G401 (cell line): ENCODE measurements around the gene MUC5B. TPM values are rescaled to one million over a fixed set of nuclear protein-coding genes. Genes with fewer than 3 reads are reported as not detected.
A peak's percentile ranks its signal among the peaks of the same experiment; 100 is the strongest.
"Not testable (repeated sequence)": the region's sequence is repeated elsewhere in the genome, so short reads cannot be mapped to it uniquely, and the experiment has no call there.

Experiments
- DNase-seq: peaks from one replicate; pipeline ENCODE4 v3.0.0-alpha.2; 2015; ENCODE audit warnings: low spot score
- in situ Hi-C: cut with HindIII; loops from 2 replicates; pipeline ENCODE4 v1.10.0; 2016; ENCODE audit warnings: low sequenced_read_pairs, mixed read lengths
- total RNA-seq: library from RNA; depleted of rRNA; stranded (reverse); fragments of >200 nt; shearing (Covaris generic); gene quantifications from 2 replicates; pipeline ENCODE4 v1.2.3, GENCODE V29; 2014

MUC5B gene
- total RNA-seq, 1 experiment from 2014 or later: not detected

GRCh38 chr11:1256257-1257045, 33.6 kb downstream of the MUC5B start:
- DNase-seq: no peak
- in situ Hi-C loops: no loop called here

GRCh38 chr11:1257366-1257765, 34.5 kb downstream of the MUC5B start:
- no peak for DNase-seq
- in situ Hi-C loops: no loop called here

GRCh38 chr11:1257916-1258315, 35.0 kb downstream of the MUC5B start:
- DNase-seq: no peak
- in situ Hi-C loops: no loop called here

GRCh38 chr11:1258401-1259075, 35.7 kb downstream of the MUC5B start:
- no peak for DNase-seq
- in situ Hi-C loops: no loop called here

- in situ Hi-C loops: no loop called here
- no peak for DNase-seq
Measured at GRCh38 chr11:1259076-1259461, 36.2 kb downstream of the MUC5B start.

GRCh38 chr11:1259561-1259960, 36.7 kb downstream of the MUC5B start:
- in situ Hi-C loops: no loop called here
- no peak for DNase-seq

GRCh38 chr11:1260023-1260501, 37.2 kb downstream of the MUC5B start:
- no peak for DNase-seq
- in situ Hi-C loops: no loop called here

- DNase-seq: no peak
- in situ Hi-C loops: no loop called here
Measured at GRCh38 chr11:1260620-1261019, 37.8 kb downstream of the MUC5B start.

GRCh38 chr11:1261241-1262071, 38.6 kb downstream of the MUC5B start:
- no peak for DNase-seq
- in situ Hi-C loops: no loop called here

- DNase-seq: peak; percentile 98
- in situ Hi-C loops: no loop called here
Measured at GRCh38 chr11:1262172-1263006, 39.5 kb downstream of the MUC5B start.

GRCh38 chr11:1263010-1263409, 40.1 kb downstream of the MUC5B start:
- in situ Hi-C loops: no loop called here
- no peak for DNase-seq

- in situ Hi-C loops: not testable (repeated sequence)
- DNase-seq: peak; percentile 47
Measured at GRCh38 chr11:1264444-1264843, 41.6 kb downstream of the MUC5B start.

- DNase-seq, in situ Hi-C loops: not testable (repeated sequence)
Measured at GRCh38 chr11:1265480-1265879, 42.6 kb downstream of the MUC5B start.

GRCh38 chr11:1266976-1267375, 44.1 kb downstream of the MUC5B start:
- DNase-seq, in situ Hi-C loops: not testable (repeated sequence)

- DNase-seq: no peak
- in situ Hi-C loops: no loop called here
Measured at GRCh38 chr11:1267441-1268100, 44.7 kb downstream of the MUC5B start.

GRCh38 chr11:1269957-1270356, 47.1 kb downstream of the MUC5B start:
- in situ Hi-C loops: no loop called here

GRCh38 chr11:1270476-1270875, 47.6 kb downstream of the MUC5B start:
- no peak for DNase-seq
- in situ Hi-C loops: no loop called here

More at GRCh38 chr11:1269957-1270356, 47.1 kb downstream of the MUC5B start:
- DNase-seq: no peak

- no peak for DNase-seq
- in situ Hi-C loops: no loop called here
Measured at GRCh38 chr11:1271002-1271401, 48.1 kb downstream of the MUC5B start.
